Retinal pigment epithelial cell (primary cell): ENCODE measurements around the gene CTNNAL1.
"Not testable (repeated sequence)": the region's sequence is repeated elsewhere in the genome, so short reads cannot be mapped to it uniquely, and the experiment has no call there.

ENCODE experiments used
- DNase-seq: peaks from one replicate; pipeline ENCODE4 v3.0.0-alpha.2; 2010; ENCODE audit warnings: low read depth
- H3K4me3 ChIP-seq: 2 replicates; pipeline ENCODE4 v1.5.1; 2011; ENCODE audit warnings: mild to moderate bottlenecking, low read length, control low read depth, moderate library complexity
- CTCF ChIP-seq: conservative IDR thresholded peaks from 2 replicates; pipeline ENCODE4 v1.5.1; 2011; ENCODE audit warnings: low read depth, low read length, control low read depth, inconsistent platforms

Gene CTNNAL1

GRCh38 chr9:108972186-108972585, 41.1 kb downstream of the CTNNAL1 start:
- no peak for TF ChIP-seq CTCF
- H3K4me3 ChIP-seq: no peak overlapping the region
- DNase-seq: no peak

- not testable (repeated sequence) for DNase-seq, H3K4me3 ChIP-seq
These were observed 41.9 kb downstream of the CTNNAL1 start for GRCh38 chr9:108971392-108971791.

- no peak overlapping the region for H3K4me3 ChIP-seq
- no peak for DNase-seq
- no peak for TF ChIP-seq CTCF
These were observed 45.4 kb downstream of the CTNNAL1 start for GRCh38 chr9:108967916-108968315.

GRCh38 chr9:108963459-108964143, 49.7 kb downstream of the CTNNAL1 start:
- TF ChIP-seq CTCF: no peak
- H3K4me3 ChIP-seq: no peak overlapping the region
- DNase-seq: no peak

- no peak overlapping the region for H3K4me3 ChIP-seq
- DNase-seq: no peak
- TF ChIP-seq CTCF: no peak
These were observed 52.1 kb downstream of the CTNNAL1 start for GRCh38 chr9:108961151-108961550.

GRCh38 chr9:108960331-108960730, 53.0 kb downstream of the CTNNAL1 start:
- no peak for TF ChIP-seq CTCF
- no peak for DNase-seq
- H3K4me3 ChIP-seq: no peak overlapping the region

GRCh38 chr9:108956631-108957026, 56.7 kb downstream of the CTNNAL1 start:
- DNase-seq: no peak

More at GRCh38 chr9:108956631-108957026, 56.7 kb downstream of the CTNNAL1 start:
- no peak overlapping the region for H3K4me3 ChIP-seq
- no peak for TF ChIP-seq CTCF
